ENCODE data around the gene SRRM5. TPM values are rescaled to one million over a fixed set of nuclear protein-coding genes. Genes with fewer than 3 reads are reported as not detected.

The SRRM5 gene
- total and polyA plus RNA-seq, 10 donors: 0.26 to 0.94 (median 0.46) TPM

DNA sequence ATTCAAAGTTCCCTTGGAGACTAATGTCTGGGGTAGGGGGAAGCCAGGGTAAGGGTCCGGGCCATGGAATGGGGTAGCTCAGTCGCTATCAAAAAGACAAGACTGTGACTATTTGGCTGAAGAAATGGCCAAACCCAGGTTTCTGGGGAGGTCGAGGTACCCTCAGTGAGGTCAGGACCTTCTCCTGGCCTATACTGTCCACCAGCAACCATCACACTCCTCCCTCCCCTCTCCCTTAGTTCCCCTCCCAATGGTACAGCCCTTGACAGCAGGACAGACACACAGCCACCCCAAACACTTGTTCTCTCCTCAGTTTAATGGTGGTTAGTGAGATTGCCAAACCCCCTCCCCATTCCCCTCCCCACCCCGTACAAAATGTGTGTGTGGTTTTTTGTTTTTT lies 10.2 kb downstream of the SRRM5 start:
- intact Hi-C loops (cut with DNase I; ENCODE audit: low total_unique reads): no loop called here
- Histone ChIP-seq H3K27ac (no peak overlapping the region), H3K4me3 (no peak overlapping the region), H3K9me3 (no peaks in the 10 kb centered on the region), H3K27me3 (replicated peaks in 1 of 7) (peaks cover 0 to 17% (median 0%) of the 10 kb centered on the region in 7 donors), H3K36me3 (no peaks in the 10 kb centered on the region), H3K4me1 (peaks cover 4 to 45% (median 21%) of the 10 kb centered on the region in 6 donors)
- TF ChIP-seq CTCF (IDR thresholded peaks at IDR 0.05 in 8 of 11, conservative IDR thresholded peaks at IDR 0.05 in 3 of 11) (no peak), POLR2A (IDR thresholded peaks at IDR 0.05) (no peak), POLR2AphosphoS5 (IDR thresholded peaks at IDR 0.05) (no peak)
- no peak for DNase-seq
- 57 to 91% (median 82%) methylated on average over 4 of the region's 4 CpGs for WGBS, 5 donors

GRCh38 chr19:43622956-43623355 lies 11.1 kb downstream of the SRRM5 start:
- Histone ChIP-seq H3K9me3 (no peaks in the 10 kb centered on the region), H3K4me1 (peaks cover 4 to 38% (median 21%) of the 10 kb centered on the region in 6 donors)

DNA sequence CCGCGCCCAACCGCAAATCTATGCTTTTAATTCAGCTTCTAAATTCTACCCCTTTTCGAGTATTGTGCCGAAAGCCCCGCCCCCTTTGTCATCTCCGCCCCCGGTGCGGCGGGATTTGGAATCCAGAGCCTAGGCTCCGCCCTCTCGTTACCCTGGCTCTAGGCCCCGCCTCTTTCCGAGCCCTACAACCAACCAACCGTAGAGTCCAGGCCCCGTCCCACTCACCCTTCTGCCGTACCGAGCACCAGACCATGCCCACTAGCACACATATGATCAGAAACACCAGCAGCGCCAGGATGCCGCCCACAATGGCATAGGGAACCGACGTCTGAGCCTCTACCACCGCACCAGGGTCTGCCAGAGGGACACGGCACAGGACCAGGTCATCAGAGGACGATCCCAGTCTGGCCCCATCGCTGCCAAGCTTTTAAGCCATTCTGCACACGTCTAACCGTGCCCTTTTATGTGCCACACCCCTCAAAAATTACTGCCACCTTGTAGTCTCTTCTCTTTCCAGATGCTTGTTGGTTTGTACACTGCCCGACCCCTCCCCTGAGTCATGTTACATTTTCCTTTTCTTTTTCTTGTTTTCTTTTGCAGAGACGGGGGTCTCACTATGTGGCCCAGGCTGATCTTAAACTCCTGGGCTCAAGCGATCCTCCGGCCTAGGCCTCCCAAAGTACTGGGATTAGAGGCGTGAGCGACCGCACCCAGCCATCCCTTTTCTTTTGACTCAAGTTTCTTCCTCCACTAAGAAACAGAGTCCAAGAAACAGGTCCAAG lies 12.2 kb downstream of the SRRM5 start:
- intact Hi-C loops (cut with DNase I; ENCODE audit: low total_unique reads): no loop called here
- Histone ChIP-seq H3K27ac (no peak overlapping the region), H3K4me1 (peaks cover 4 to 28% (median 18%) of the 10 kb centered on the region in 6 donors), H3K27me3 (replicated peaks in 1 of 7) (peaks cover 0 to 21% (median 0%) of the 10 kb centered on the region in 7 donors), H3K9me3 (no peaks in the 10 kb centered on the region), H3K4me3 (no peak overlapping the region), H3K36me3 (no peaks in the 10 kb centered on the region)
- 86 to 91% (median 87%) methylated on average over 35 of the region's 35 CpGs for WGBS, 5 donors
- no peak for DNase-seq
- no peak for TF ChIP-seq POLR2A (IDR thresholded peaks at IDR 0.05)
- TF ChIP-seq POLR2AphosphoS5 (IDR thresholded peaks at IDR 0.05): no peak
- no peak for TF ChIP-seq CTCF (IDR thresholded peaks at IDR 0.05 in 8 of 11, conservative IDR thresholded peaks at IDR 0.05 in 3 of 11)

More at GRCh38 chr19:43622956-43623355, 11.1 kb downstream of the SRRM5 start:
- peaks cover 0 to 21% (median 0%) of the 10 kb centered on the region in 7 donors for H3K27me3 ChIP-seq (replicated peaks in 1 of 7)
- no peak overlapping the region for H3K27ac ChIP-seq
- no peak overlapping the region for H3K4me3 ChIP-seq
- DNase-seq: no peak
- intact Hi-C loops (cut with DNase I; ENCODE audit: low total_unique reads): no loop called here
- no peaks in the 10 kb centered on the region for H3K36me3 ChIP-seq
- TF ChIP-seq CTCF (IDR thresholded peaks at IDR 0.05 in 8 of 11, conservative IDR thresholded peaks at IDR 0.05 in 3 of 11): no peak
- TF ChIP-seq POLR2AphosphoS5 (IDR thresholded peaks at IDR 0.05): no peak
- no peak for TF ChIP-seq POLR2A (IDR thresholded peaks at IDR 0.05)
- WGBS, 5 donors: 80 to 100% (median 83%) methylated on average over 1 of the region's 1 CpG

DNA sequence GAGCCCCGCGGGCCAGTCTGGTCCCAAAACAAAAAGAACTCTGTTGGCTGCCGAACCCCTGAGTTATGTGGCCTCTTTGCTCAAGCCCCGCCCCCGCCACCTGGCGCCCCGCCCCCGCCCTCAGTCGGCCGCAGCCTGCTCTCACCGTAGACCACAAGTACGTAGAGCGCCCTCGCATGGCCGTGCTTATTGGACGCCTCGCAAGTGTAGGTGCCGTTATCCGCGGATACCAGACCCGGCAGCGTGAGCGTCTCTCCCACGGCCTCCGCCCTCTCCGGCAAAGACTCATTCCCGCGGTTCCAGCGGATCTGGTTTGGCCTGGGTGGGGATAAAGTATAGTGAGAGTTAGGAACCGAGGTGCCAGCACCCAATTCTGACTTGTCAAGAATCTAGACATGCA lies 13.0 kb downstream of the SRRM5 start:
- intact Hi-C loops (cut with DNase I; ENCODE audit: low total_unique reads): no loop called here
- 7 to 25% (median 19%) methylated on average over 17 to 30 of the region's 30 CpGs for WGBS, 5 donors
- H3K36me3 ChIP-seq: no peaks in the 10 kb centered on the region
- no peak overlapping the region for H3K27ac ChIP-seq
- H3K9me3 ChIP-seq: no peaks in the 10 kb centered on the region
- H3K4me1 ChIP-seq: peaks cover 4 to 25% (median 16%) of the 10 kb centered on the region in 6 donors
- no peak for TF ChIP-seq POLR2A (IDR thresholded peaks at IDR 0.05)
- peak in 1 of 3 donors; percentile 18 for TF ChIP-seq POLR2AphosphoS5 (IDR thresholded peaks at IDR 0.05)
- peak in 7 of 11 experiments; percentile 5 to 55 (median 38) for TF ChIP-seq CTCF (IDR thresholded peaks at IDR 0.05 in 8 of 11, conservative IDR thresholded peaks at IDR 0.05 in 3 of 11)
- peaks cover 0 to 21% (median 0%) of the 10 kb centered on the region in 7 donors for H3K27me3 ChIP-seq (replicated peaks in 1 of 7)
- no peak overlapping the region for H3K4me3 ChIP-seq
- DNase-seq: peak; percentile 92
